Activated CD8-positive, alpha-beta memory T cell treated with anti-CD3 and anti-CD28 coated beads for 48 hours (primary cell): Measurements from ENCODE around the gene ZNF44.

Experiments
- DNase-seq, 3 experiments: peaks; one replicate each; pipeline ENCODE4 v3.0.0-alpha.2; 2020; ENCODE audit warnings: low read depth in 2 of 3, low spot score in 2 of 3

Gene ZNF44

GRCh38 chr19:12265921-12266704 lies 28.6 kb downstream of the ZNF44 start:
- no peak for DNase-seq

- no peak for DNase-seq
Measured at GRCh38 chr19:12261554-12261953, 33.1 kb downstream of the ZNF44 start.

- DNase-seq = no peak
Measured at GRCh38 chr19:12260861-12261260, 33.8 kb downstream of the ZNF44 start.

GRCh38 chr19:12260236-12260635 lies 34.4 kb downstream of the ZNF44 start:
- no peak for DNase-seq

DNA sequence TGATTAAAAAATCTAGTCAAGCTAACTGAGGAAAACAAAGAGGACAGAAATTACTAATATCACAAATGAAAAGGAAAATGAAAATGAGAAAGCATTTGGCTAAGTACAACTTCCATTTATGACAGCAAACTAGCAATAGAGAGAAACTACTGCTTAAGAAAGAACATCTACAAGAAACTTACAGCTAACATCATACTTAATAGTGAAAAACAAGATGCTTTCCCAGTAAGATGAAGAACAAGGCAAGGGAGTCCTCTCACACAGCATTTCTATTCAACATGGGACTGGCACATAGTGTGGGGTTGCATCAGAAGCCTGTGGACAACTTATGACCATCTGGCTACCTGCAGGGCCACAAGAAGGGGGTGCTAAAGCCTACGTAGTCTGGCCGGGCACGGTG lies 39.3 kb downstream of the ZNF44 start:
- no peak for DNase-seq

DNA sequence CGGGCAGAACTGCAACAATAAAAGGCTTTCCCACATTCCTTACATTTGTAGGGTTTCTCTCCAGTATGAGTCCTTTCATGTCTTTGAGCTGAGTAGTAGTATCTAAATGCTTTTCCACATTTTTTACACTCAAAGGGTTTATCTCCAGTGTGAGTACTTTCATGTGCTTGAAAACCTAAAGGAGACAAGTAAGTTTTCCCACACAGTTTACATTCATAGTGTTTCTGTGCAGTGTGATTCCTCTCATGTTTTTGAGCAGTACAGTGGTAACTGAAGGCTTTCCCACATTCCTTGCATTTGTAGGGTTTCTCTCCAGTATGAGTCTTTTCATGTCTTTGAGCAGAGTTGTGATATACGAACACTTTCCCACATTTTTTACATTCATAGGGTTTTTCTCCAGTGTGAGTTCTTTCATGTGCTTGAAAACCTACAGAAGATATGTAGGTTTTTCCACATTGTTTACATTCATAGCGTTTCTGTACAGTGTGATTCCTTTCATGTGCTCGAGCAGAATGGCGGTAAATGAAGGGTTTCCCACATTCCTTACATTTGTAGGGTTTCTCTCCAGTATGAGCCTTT lies 47.0 kb downstream of the ZNF44 start:
- DNase-seq = no peak

GRCh38 chr19:12244370-12244769 lies 50.3 kb downstream of the ZNF44 start:
- DNase-seq = no peak

- no peak for DNase-seq
Measured at GRCh38 chr19:12237143-12237839, 57.4 kb downstream of the ZNF44 start.

DNA sequence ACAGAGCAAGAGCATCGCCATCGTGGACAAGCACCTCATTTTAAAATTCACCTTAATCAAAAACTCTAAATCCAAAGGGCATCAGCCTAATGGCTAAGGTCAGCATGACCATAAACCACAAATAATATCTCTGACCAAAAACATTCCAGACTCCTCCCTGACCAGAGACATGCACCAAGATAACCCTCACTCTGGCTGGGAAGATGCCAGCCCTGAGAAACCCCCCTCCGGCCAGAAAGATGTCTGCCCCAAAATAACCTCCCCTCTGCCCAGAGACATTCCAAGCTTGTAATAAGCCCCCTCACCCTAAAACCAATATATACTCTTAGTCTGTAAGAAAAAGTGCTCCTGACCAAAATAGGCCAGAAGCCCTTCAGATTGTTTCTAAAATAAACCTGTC lies 61.7 kb downstream of the ZNF44 start:
- DNase-seq = no peak

GRCh38 chr19:12230751-12231733 lies 63.6 kb downstream of the ZNF44 start:
- DNase-seq = no peak

DNA sequence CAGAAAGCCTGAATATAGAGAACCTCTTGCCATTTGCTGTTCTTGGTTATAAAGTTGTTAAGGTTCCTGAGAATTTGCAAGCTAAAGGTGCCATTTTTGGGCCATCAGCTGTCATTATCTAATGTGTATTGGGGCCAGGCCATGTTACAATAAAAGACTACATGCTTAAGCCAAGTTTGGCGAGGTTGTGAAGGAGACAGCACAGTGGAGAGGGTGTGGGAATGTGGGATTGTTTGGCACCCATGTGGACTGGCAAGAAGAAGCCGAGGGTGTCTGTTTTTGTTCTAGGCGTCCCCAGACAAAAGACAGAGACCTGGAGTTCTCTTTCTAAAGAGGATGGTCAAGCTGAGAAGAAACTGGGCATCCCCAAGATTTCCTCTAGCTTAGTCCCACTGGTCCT lies 64.7 kb downstream of the ZNF44 start:
- DNase-seq = no peak

- no peak for DNase-seq
Measured at GRCh38 chr19:12224676-12225075, 70.0 kb downstream of the ZNF44 start.

DNA sequence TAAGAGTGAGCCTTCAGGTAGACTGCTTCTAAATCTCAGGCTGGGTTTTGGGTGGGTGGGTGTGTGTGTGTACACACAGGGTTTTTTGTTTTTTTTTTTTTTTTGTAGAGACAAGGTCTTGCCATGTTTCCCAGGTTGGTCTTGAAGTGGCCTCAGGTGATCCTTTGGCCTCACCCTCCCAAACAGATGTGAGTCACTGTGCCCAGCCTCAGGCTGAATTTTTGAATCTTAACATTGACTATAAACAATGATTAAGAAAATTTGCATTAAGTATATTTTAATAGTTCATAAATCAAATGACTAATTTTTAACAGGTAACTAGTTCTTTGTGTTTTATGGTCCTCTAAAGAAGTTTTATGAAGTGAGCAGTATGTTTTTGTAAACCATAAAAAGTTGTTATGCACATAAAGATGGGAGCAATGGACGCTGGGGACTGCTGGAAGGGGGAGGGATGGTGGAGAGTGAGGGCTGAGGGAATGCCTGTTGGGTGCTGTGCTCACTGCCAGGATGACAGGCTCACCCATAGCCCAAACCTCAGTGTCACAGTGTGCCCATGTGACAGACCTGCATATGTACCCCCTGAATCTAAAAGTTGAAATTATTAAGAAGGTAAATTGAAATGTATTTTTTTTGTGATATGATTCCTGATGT lies 71.6 kb downstream of the ZNF44 start:
- no peak for DNase-seq
